IMR-90 (cell line): ENCODE measurements around the gene FREM3.

Experiments used
- CEBPB ChIP-seq: IDR thresholded peaks from 2 replicates; pipeline ENCODE4 v1.6.1; 2012; ENCODE audit warnings: low read depth, low read length, improper control_type of control experiment
- CTCF ChIP-seq: conservative IDR thresholded peaks from 2 replicates; pipeline ENCODE4 v1.5.1; 2012; ENCODE audit warnings: mild to moderate bottlenecking, low read depth, low read length, improper control_type of control experiment
- MAFK ChIP-seq: IDR thresholded peaks from 2 replicates; pipeline ENCODE4 v1.6.1; 2012; ENCODE audit warnings: low read depth, low read length, improper control_type of control experiment
- MAZ ChIP-seq: IDR thresholded peaks from 2 replicates; pipeline ENCODE4 v1.6.1; 2012; ENCODE audit warnings: low read depth, mild to moderate bottlenecking, low read length, improper control_type of control experiment, moderate library complexity, borderline replicate concordance
- MXI1 ChIP-seq: IDR thresholded peaks from 2 replicates; pipeline ENCODE4 v1.6.1; 2012; ENCODE audit warnings: low read depth, mild to moderate bottlenecking, low read length, moderate library complexity, borderline replicate concordance
- NFE2L2 ChIP-seq: fragments of 150-350 bp; IDR thresholded peaks from 2 replicates; pipeline ENCODE4 v1.6.1; 2016; ENCODE audit warnings: low read depth, mild to moderate bottlenecking, low read length
- POLR2A ChIP-seq: IDR thresholded peaks from 2 replicates; pipeline ENCODE4 v1.6.1; 2012; ENCODE audit warnings: mild to moderate bottlenecking, low read depth, low read length
- RAD21 ChIP-seq: IDR thresholded peaks from 2 replicates; pipeline ENCODE4 v1.6.1; 2012; ENCODE audit warnings: low read length, improper control_type of control experiment
- RCOR1 ChIP-seq: IDR thresholded peaks from 2 replicates; pipeline ENCODE4 v1.6.1; 2012; ENCODE audit warnings: mild to moderate bottlenecking, low read length, improper control_type of control experiment; ENCODE audit not compliant: insufficient replicate concordance
- SMC3 ChIP-seq: fragments of 150-350 bp; IDR thresholded peaks from 2 replicates; pipeline ENCODE4 v1.6.1; 2016; ENCODE audit warnings: low read depth, mild to moderate bottlenecking, antibody characterized with exemption, low read length, moderate library complexity
- USF2 ChIP-seq: fragments of 150-350 bp; IDR thresholded peaks from 2 replicates; pipeline ENCODE4 v1.6.1; 2017; ENCODE audit warnings: mild to moderate bottlenecking, antibody characterized with exemption, low read length, low read depth
- TF ChIP-seq, protein P1 (sequence below): fragments of 150-350 bp; IDR thresholded peaks from 2 replicates; pipeline ENCODE4 v1.6.1; 2016; ENCODE audit warnings: low read depth, mild to moderate bottlenecking, low read length, moderate library complexity, borderline replicate concordance

GRCh38 chr4:143549928-143550327 lies 150.5 kb downstream of the FREM3 start:
- TF ChIP-seq POLR2A (no peak), CTCF (no peak), RCOR1 (no peak), USF2 (no peak), RAD21 (no peak), MAZ (no peak), NFE2L2 (no peak), CEBPB (no peak), SMC3 (no peak), MAFK (no peak), MXI1 (no peak)
- TF ChIP-seq, protein P1, sequence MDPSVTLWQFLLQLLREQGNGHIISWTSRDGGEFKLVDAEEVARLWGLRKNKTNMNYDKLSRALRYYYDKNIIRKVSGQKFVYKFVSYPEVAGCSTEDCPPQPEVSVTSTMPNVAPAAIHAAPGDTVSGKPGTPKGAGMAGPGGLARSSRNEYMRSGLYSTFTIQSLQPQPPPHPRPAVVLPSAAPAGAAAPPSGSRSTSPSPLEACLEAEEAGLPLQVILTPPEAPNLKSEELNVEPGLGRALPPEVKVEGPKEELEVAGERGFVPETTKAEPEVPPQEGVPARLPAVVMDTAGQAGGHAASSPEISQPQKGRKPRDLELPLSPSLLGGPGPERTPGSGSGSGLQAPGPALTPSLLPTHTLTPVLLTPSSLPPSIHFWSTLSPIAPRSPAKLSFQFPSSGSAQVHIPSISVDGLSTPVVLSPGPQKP, result no peak
